Brain pericyte (primary cell): ENCODE results near the gene NEDD4.
"Not testable (repeated sequence)": the region's sequence is repeated elsewhere in the genome, so short reads cannot be mapped to it uniquely, and the experiment has no call there.

Experiments used
- DNase-seq: peaks from one replicate; pipeline ENCODE4 v3.0.0-alpha.2; 2012; ENCODE audit warnings: low read depth, low spot score

NEDD4 gene

DNA sequence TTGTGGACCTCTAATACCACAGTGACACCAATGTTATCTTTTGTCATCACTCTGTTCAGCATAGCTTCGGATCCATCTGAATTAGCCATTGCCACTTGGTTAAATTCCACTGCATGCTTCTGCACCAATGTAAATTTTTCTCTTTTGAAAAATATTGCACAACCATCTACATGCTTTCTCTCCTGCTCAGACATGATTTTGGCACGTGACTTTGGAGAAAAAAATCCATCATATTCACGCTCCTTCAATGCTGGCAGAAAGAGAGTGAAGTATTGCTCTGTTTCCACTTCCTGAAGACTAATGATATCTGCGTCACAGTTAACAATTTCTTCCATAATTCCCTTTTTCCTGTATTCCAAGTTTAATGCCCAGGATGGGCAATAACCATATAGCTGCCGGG, 13.0 kb upstream of the NEDD4 start:
- DNase-seq: not testable (repeated sequence)

GRCh38 chr15:56004281-56004680, 10.9 kb upstream of the NEDD4 start:
- DNase-seq: not testable (repeated sequence)

DNA sequence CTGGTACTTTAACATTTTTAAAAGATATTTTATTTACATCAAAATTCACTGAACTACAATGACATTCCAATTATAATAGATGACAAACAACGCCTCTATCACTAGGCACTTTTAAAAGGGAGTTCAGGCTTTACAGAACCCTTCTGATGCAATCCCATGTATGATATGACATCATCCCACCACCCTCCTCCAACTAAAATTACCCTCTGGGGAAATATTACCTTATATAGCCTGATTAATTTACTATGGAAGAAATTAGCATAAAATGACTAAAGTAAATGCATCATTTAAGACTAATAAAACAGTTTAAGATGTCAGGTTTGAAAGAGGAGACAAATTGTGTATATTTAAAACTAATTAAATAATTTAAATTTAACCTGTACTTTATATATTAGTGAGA, 10.4 kb upstream of the NEDD4 start:
- not testable (repeated sequence) for DNase-seq

GRCh38 chr15:56003277-56003676, 9.9 kb upstream of the NEDD4 start:
- not testable (repeated sequence) for DNase-seq

DNA sequence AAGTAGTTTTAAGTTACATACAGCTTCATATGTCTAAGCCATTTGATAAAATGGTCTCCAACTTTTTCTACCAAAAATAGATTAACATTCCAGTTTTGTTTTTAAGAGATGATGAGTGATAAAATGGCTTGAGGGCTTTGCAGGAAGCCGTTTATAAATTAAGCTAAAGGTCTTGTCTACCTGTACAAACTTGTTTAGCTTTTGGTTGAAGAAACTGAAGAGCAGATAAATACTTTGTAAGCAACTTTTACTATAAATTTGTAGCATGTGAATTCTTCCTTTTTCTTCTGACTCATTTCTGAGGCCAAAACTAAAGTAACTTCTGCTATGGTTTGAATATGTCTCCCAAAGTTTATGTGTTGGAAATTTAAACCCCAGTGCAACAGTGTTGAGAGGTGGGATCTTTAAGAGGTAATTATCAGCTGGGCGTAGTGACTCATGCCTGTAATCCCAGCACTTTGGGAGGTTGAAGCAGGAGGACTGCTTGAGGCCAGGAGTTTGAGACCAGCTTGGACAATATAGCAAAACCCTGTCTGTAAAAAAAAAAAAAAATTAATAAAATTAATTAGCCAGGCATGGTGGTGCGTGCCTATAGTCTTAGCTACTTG, 8.2 kb upstream of the NEDD4 start:
- DNase-seq: no peak

- no peak for DNase-seq
Observed at GRCh38 chr15:55999658-56000057, 6.2 kb upstream of the NEDD4 start.

GRCh38 chr15:55998478-55998877, 5.1 kb upstream of the NEDD4 start:
- no peak for DNase-seq

GRCh38 chr15:55993804-55994560, 570 bp upstream of the NEDD4 start:
- DNase-seq: peak; percentile 39

GRCh38 chr15:55992769-55993110, 672 bp downstream of the NEDD4 start:
- DNase-seq: no peak

- no peak for DNase-seq
Observed at GRCh38 chr15:55991802-55992768, 1.3 kb downstream of the NEDD4 start.

DNA sequence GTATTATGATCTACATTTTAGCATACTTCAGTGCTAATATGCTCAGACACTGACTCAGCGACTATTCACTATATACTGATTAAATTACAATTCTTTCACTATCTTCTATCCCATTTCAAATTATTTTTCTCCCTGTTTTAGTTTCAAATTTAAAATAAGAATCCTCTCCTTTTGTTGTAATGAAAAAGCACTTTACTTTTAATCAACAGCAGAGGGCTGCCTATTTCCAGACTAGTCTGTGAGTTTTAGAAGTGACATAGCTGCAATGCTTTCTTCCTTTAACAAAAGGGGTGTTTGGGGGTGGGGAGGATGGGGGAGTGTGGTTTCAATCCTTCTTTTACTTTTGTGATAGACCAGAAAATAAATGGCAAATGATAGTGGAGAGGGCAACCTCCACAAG, 2.4 kb downstream of the NEDD4 start:
- DNase-seq: no peak

DNA sequence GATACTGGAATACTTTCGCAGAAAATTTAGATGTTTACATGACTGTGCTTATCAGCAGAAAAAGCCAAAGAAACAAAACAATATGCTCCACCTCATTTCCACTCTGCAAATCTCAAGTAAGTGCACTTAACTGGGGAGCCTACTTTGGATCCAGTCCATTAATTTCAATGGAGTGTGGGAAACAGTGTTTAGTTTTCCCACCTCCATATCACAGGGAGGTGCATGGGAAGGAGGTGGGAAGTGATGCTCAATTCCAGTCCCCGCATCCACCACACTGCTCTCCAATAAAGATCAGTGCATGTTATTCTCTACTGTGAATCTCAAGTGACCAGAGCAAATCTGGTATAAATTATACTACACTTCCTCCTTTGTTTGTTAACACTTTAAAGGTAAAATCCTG, 2.9 kb downstream of the NEDD4 start:
- no peak for DNase-seq

- no peak for DNase-seq
Observed at GRCh38 chr15:55989383-55989782, 4.0 kb downstream of the NEDD4 start.

- DNase-seq: no peak
Observed at GRCh38 chr15:55981582-55982249, 11.7 kb downstream of the NEDD4 start.

DNA sequence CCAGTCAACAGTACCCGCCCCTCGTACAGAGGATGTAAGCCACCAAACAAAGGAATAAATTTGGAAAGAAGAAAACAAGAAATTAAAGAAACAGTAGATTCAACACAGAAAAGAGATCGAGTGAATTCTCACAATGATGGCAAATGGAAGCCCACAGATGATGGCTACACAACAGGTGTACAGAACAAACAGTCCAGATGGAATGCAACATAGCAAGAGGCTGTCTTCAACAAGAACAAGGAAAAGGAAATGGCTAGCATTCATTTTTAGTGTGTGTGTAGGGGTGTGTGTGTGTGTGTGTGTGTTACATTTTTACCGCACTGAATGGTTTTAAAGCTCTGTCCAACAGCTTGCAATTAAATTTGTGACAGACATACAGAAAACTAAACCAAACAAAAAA, 12.9 kb downstream of the NEDD4 start:
- DNase-seq: no peak

- DNase-seq: no peak
Observed at GRCh38 chr15:55977231-55977630, 16.2 kb downstream of the NEDD4 start.

DNA sequence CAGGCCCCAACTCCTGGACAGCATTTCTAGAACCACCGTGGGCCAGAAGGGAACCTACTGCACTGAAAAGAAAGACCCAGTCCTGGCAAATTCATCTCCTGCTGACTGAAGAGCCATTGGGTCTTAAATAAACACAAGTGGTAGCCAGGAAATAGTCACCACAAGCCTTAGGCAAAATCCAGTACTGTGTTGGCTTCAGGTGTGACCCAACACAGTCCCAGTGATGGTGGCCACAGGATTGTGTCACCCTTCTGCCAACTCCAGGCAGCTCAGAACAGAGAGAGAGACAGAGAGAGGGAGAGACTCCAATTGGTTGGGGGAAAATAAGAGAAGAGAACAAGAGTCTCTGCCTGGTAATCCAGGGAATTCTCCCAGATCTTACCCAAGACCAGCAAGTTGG, 23.1 kb downstream of the NEDD4 start:
- no peak for DNase-seq

- no peak for DNase-seq
Observed at GRCh38 chr15:55969582-55969981, 23.8 kb downstream of the NEDD4 start.

GRCh38 chr15:55968923-55969322, 24.5 kb downstream of the NEDD4 start:
- no peak for DNase-seq

DNA sequence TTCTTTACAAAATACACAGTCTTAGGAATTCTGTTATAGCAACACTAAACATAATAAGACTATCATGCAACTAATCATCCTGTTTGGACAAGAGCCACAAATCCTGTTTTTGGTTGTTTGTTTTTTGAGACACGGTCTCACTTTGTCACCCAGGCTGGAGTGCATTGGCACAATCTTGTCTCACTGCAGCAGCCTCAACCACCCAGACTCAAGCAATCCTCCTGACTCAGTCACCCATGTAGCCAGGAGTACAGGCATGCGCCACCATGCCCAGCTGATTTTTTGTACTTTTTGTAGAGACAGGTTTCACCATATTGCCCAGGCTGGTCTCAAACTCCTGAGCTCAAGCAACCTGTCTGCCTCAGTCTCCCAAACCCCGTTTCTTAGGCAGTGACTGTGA, 28.3 kb downstream of the NEDD4 start:
- DNase-seq: no peak

DNA sequence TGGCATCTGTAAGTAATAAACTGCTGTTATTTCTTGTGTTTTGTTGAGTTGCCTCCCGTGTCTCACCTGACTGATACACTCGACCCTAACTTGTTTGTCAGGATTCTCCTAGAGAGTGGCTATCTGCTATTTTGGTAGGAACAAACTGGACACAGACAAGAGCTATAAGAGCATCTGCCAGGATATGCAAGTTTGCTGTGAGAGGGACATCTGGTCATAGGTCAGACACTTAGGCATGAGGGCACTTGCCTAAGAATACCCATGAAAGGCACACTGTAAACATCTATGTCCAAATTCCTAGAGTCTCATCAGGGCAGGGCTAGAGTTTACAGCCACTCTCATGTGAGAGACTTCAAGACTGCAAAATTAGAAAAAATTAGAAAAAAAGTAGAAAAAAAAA, 32.5 kb downstream of the NEDD4 start:
- DNase-seq: no peak
